ENCODE measurements around the gene CCDC144A. TPM values are rescaled to one million over a fixed set of nuclear protein-coding genes. Genes with fewer than 3 reads are reported as not detected.

The CCDC144A gene
- polyA plus RNA-seq, 3 donors: 0.05 to 0.23 TPM; not detected in 1

DNA sequence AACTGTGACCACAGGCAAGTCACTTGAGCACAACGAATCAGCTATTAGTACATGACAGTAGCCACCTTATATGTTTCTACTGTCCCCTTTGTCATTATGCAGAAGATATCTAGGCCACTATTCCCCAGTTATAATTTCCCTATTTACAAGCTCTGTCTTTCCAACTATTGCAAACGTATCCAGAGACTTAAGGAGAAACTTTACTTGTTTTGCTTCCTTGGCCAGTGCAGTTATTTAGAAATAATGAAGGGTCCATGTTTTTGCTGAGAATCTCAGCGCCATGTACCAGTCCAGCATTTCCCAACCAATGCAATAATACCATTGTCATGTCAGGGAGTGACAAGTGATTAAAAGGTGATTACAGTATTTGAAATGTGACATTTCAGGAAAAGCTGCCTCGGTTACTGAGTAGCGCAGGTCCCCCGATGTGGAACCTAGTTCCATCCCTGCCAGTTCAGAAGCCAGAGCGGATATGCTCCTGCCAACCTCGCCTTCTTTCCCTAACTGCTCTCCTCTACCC, 37.1 kb upstream of the CCDC144A start:
- Histone ChIP-seq H3K79me2 (ENCODE audit: insufficient read depth, low read length) (peaks cover 5% of the 10 kb centered on the region), H2AFZ (ENCODE audit: insufficient read depth, low read depth, low read length, poor library complexity, severe bottlenecking) (peak overlapping the region; percentile 100), H3K9me3 (replicated peaks in 1 of 2; ENCODE audit: control insufficient read depth in 1 of 2, insufficient read depth in 1 of 2, low read length in 2 of 2) (peaks cover under 1 to 2% of the 10 kb centered on the region in 2 donors), H3K27ac (ENCODE audit: low read depth in 1 of 2, low read length in 2 of 2) (peak overlapping the region in 1 of 2 donors; percentile 76), H3K4me3 (replicated peaks in 1 of 3; ENCODE audit: low read depth in 2 of 3, low read length in 3 of 3) (peak overlapping the region; percentile 48 to 98 (median 88)), H3K27me3 (ENCODE audit: control insufficient read depth in 2 of 2, insufficient read depth in 2 of 2, low read length in 2 of 2) (peaks cover 0 to 6% of the 10 kb centered on the region in 2 donors), H3K4me1 (ENCODE audit: control insufficient read depth in 1 of 2, insufficient read depth in 2 of 2, low read length in 2 of 2) (peaks cover 12 to 16% of the 10 kb centered on the region in 2 donors), H3K36me3 (replicated peaks in 1 of 2; ENCODE audit: control insufficient read depth in 1 of 2, insufficient read depth in 2 of 2, low read length in 2 of 2) (peaks cover 6 to 20% of the 10 kb centered on the region in 2 donors), H3K9ac (ENCODE audit: insufficient read depth, low read length, poor library complexity, severe bottlenecking) (peak overlapping the region; percentile 87), H3K4me2 (replicated peaks; ENCODE audit: extremely low read depth, low read length, poor library complexity, severe bottlenecking) (peak overlapping the region; percentile 93), H4K20me1 (ENCODE audit: insufficient read depth, low read length) (no peaks in the 10 kb centered on the region)
- Mint-ChIP-seq H3K4me3 (peak overlapping the region; percentile 86 to 92), H3K36me3 (peaks cover 14 to 21% of the 10 kb centered on the region in 2 donors), H3K27ac (peak overlapping the region in 3 of 7 donors; percentile 37 to 71 (median 61)), H3K27me3 (ENCODE audit: low read depth in 3 of 3) (peaks cover 2 to 7% (median 4%) of the 10 kb centered on the region in 3 donors), H3K9me3 (peaks cover 3 to 22% (median 14%) of the 10 kb centered on the region in 7 donors), H3K4me1 (peaks cover 15% of the 10 kb centered on the region)
- WGBS (ENCODE audit: insufficient coverage): 7% methylated on average over 6 of the region's 8 CpGs
- no peak for DNase-seq
- intact Hi-C loops (cut with micrococcal nuclease): no loop called here
- TF ChIP-seq, protein P1, sequence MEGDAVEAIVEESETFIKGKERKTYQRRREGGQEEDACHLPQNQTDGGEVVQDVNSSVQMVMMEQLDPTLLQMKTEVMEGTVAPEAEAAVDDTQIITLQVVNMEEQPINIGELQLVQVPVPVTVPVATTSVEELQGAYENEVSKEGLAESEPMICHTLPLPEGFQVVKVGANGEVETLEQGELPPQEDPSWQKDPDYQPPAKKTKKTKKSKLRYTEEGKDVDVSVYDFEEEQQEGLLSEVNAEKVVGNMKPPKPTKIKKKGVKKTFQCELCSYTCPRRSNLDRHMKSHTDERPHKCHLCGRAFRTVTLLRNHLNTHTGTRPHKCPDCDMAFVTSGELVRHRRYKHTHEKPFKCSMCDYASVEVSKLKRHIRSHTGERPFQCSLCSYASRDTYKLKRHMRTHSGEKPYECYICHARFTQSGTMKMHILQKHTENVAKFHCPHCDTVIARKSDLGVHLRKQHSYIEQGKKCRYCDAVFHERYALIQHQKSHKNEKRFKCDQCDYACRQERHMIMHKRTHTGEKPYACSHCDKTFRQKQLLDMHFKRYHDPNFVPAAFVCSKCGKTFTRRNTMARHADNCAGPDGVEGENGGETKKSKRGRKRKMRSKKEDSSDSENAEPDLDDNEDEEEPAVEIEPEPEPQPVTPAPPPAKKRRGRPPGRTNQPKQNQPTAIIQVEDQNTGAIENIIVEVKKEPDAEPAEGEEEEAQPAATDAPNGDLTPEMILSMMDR (IDR thresholded peaks at IDR 0.05): no peak

GRCh38 chr17:16653367-16654041, 36.5 kb upstream of the CCDC144A start, which contains the start of gene ZNF624:
TSS of gene ZNF624 (minus strand) at chr17:16653850.
- DNase-seq: peak; percentile 60 to 81 (median 71)
- H3K79me2 ChIP-seq (ENCODE audit: insufficient read depth, low read length): peaks cover 5% of the 10 kb centered on the region
- peak within 1 kb of the TSS; percentile 100 for H2AFZ ChIP-seq (ENCODE audit: insufficient read depth, low read depth, low read length, poor library complexity, severe bottlenecking)
- H3K27ac Mint-ChIP-seq: peak within 1 kb of the TSS in 5 of 7 donors; percentile 37 to 80 (median 64)
- no peaks in the 10 kb centered on the region for H4K20me1 ChIP-seq (ENCODE audit: insufficient read depth, low read length)
- H3K4me3 Mint-ChIP-seq: peak within 1 kb of the TSS; percentile 86 to 92
- H3K4me1 ChIP-seq (ENCODE audit: control insufficient read depth in 1 of 2, insufficient read depth in 2 of 2, low read length in 2 of 2): peaks cover 12 to 16% of the 10 kb centered on the region in 2 donors
- peaks cover 3 to 26% (median 15%) of the 10 kb centered on the region in 7 donors for H3K9me3 Mint-ChIP-seq
- peak within 1 kb of the TSS; percentile 48 to 98 (median 88) for H3K4me3 ChIP-seq (replicated peaks in 1 of 3; ENCODE audit: low read depth in 2 of 3, low read length in 3 of 3)
- peaks cover 0 to 3% of the 10 kb centered on the region in 2 donors for H3K9me3 ChIP-seq (replicated peaks in 1 of 2; ENCODE audit: control insufficient read depth in 1 of 2, insufficient read depth in 1 of 2, low read length in 2 of 2)
- H3K4me1 Mint-ChIP-seq: peaks cover 15% of the 10 kb centered on the region
- peaks cover 6 to 15% of the 10 kb centered on the region in 2 donors for H3K36me3 ChIP-seq (replicated peaks in 1 of 2; ENCODE audit: control insufficient read depth in 1 of 2, insufficient read depth in 2 of 2, low read length in 2 of 2)
- under 1% methylated on average over 53 of the region's 55 CpGs for WGBS (ENCODE audit: insufficient coverage)
- intact Hi-C loops (cut with micrococcal nuclease): no loop called here
- H3K27me3 Mint-ChIP-seq (ENCODE audit: low read depth in 3 of 3): peaks cover 2 to 11% (median 9%) of the 10 kb centered on the region in 3 donors
- peak within 1 kb of the TSS; percentile 87 for H3K9ac ChIP-seq (ENCODE audit: insufficient read depth, low read length, poor library complexity, severe bottlenecking)
- TF ChIP-seq, protein P1 (IDR thresholded peaks at IDR 0.05): no peak
- peak within 1 kb of the TSS; percentile 93 for H3K4me2 ChIP-seq (replicated peaks; ENCODE audit: extremely low read depth, low read length, poor library complexity, severe bottlenecking)
- peaks cover 10 to 16% of the 10 kb centered on the region in 2 donors for H3K36me3 Mint-ChIP-seq
- peaks cover 0 to 6% of the 10 kb centered on the region in 2 donors for H3K27me3 ChIP-seq (ENCODE audit: control insufficient read depth in 2 of 2, insufficient read depth in 2 of 2, low read length in 2 of 2)
- H3K27ac ChIP-seq (ENCODE audit: low read depth in 1 of 2, low read length in 2 of 2): peak within 1 kb of the TSS in 1 of 2 donors; percentile 76

All from CD14-positive monocyte (primary cell).